GM12875 (cell line): ENCODE results near the gene RXRA.

Experiments used
- H3K4me3 ChIP-seq: one replicate; pipeline ENCODE4 v1.5.1; 2011; ENCODE audit warnings: low read depth, low read length, control low read depth
- TF ChIP-seq, protein P1 (sequence below): IDR thresholded peaks from 2 replicates; pipeline ENCODE4 v1.5.1; 2011; ENCODE audit warnings: low read depth, mild to moderate bottlenecking, control low read depth, inconsistent platforms, low read length, moderate library complexity, borderline replicate concordance; ENCODE audit not compliant: insufficient read depth

Gene RXRA

DNA sequence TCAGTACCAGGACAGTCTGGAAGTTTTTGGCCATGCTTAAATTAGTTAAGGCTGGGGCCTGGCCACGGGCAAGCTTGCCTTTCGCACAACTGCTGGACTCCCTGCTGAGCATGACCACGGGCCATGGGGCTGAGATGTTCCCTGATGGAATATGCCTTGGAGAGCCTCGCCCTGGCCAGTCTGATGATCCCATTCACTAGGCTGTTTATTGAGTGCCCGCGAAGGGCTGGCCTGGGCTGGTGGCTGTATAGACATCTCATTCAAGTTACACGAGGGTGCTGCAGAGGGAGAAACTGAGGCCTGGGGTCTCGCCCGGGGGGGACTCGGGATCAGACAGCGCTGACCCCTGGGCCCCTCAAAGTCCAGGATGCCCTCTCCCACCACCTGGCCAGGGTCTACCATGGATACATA lies 7.8 kb upstream of the RXRA start:
- no peak overlapping the region for H3K4me3 ChIP-seq
- TF ChIP-seq, protein P1, sequence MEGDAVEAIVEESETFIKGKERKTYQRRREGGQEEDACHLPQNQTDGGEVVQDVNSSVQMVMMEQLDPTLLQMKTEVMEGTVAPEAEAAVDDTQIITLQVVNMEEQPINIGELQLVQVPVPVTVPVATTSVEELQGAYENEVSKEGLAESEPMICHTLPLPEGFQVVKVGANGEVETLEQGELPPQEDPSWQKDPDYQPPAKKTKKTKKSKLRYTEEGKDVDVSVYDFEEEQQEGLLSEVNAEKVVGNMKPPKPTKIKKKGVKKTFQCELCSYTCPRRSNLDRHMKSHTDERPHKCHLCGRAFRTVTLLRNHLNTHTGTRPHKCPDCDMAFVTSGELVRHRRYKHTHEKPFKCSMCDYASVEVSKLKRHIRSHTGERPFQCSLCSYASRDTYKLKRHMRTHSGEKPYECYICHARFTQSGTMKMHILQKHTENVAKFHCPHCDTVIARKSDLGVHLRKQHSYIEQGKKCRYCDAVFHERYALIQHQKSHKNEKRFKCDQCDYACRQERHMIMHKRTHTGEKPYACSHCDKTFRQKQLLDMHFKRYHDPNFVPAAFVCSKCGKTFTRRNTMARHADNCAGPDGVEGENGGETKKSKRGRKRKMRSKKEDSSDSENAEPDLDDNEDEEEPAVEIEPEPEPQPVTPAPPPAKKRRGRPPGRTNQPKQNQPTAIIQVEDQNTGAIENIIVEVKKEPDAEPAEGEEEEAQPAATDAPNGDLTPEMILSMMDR = no peak

DNA sequence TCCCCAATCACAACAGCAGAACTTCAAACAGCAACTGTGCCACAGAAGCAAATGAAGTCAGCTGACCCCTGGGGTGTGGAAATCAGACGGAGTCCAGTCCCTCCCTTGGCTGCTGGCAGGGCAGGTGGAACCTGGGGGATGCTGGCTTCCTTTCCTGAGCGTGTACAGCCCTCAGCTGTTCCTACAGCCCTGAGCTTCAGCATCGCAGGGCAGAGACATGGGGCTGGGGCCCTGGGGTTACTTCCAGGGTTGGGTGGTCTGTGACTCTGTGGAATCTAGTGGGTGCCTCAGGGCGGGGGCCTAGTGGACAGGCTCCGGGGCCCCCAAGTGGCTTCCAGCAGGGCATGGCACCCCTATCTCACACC lies 7.3 kb upstream of the RXRA start:
- H3K4me3 ChIP-seq = no peak overlapping the region

DNA sequence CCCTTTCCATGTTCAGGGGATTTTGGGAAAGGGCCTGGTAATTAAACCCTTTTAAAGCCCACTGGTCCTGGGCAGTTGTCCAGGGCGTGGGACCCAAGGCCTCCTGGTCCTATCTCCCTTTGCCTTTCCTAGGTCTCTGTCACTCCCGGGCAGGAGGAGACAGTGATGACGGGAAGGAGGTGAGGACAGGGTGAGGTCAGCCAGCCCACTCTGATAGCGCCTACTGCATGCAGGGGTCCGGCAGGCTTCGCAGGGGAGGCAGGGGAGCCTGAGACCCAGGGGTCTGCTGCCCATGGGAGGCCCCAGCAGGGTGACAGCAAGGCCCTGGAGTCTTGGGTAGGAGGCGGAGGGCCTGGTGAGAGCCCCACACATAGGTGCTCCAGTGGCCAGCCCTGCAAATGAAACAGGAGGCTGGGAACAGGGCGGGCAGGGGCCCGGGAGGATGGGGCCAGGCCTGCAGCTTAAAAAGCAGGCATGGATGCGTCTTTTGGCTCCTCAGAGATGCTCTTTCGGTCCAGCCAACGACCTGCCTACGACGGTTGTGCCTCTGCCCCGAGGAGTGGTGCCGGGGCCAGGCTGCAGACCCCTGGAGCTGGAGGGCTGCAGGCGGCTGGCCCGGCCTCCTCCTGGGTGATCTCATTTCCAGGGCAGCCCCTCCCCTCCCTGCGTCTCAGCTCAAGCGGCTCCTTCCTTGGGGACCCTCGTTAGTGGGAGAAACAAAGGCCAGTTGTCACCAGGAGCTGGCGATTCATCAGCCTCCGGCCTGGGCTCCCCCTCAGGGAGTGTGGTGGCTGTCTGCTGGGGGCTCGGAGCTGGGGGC lies 6.7 kb upstream of the RXRA start:
- H3K4me3 ChIP-seq = no peak overlapping the region
- TF ChIP-seq, protein P1 = no peak

More for the DNA sequence above, 7.3 kb upstream of the RXRA start:
- TF ChIP-seq, protein P1 = no peak

DNA sequence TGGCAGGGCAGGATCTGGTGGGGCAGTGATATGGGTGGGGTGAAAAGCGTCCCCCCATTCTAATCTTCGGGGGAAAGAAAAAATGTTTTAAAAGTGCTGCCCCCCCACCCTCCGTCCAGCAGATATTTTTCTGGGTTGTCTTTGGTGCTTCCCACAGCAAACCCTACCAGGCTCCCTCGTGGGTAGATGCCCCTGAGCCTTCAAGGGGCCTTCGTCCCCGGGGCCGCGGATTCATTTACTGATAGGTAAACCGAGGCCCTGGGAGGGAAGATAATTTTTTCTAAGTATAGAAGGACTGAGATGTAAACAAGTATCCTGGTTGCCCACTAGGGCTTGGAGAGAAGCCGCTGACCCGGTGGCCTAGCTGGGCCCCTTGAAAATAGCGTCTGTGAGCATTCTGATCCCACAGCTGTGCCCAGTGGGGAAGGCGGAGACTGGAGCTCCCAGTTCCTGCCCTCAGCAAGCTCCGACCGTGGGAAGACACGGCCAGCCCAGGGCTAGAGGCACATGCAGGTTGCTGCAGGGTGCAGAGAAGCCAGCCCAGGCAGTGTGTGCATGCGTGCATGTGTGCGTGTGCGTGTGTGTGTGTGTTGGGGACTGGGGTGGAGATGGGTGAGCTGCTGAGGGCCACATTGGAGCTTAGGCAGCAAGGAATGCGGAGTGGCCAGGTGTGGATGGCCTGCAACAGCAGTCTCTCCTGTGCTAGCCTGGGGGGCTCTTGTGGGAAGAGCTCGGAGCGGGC lies 6.0 kb upstream of the RXRA start:
- TF ChIP-seq, protein P1 = no peak
- no peak overlapping the region for H3K4me3 ChIP-seq

DNA sequence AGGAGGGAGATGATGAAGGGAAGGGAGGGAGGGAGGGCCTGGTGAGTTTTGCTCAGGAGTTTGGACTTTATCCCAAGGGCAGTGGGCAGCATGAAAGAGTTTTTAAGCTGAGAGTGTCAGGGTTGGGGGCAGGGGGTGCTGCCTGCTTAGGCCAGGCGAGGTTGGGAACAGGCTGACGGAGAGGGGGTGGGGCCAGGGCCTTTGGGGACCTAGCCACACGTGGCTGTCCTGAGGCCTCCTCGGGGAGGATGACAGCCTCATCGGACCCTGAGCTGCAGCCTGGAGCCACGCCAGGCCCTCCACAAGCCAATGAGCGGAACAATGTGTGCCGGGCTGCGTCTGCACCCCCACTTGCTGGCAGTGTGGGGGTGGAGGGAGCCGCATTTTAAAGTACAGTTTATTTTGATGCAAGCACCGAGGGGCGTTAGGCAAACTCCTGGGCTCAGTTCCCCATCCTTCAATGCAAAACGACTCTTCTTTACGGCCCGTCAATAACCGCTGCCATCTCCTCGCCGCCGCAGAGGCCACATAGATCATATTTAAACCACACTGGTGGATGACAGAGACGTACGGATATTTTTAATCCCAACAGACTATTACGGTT lies 5.3 kb upstream of the RXRA start:
- no peak overlapping the region for H3K4me3 ChIP-seq
- TF ChIP-seq, protein P1 = no peak

DNA sequence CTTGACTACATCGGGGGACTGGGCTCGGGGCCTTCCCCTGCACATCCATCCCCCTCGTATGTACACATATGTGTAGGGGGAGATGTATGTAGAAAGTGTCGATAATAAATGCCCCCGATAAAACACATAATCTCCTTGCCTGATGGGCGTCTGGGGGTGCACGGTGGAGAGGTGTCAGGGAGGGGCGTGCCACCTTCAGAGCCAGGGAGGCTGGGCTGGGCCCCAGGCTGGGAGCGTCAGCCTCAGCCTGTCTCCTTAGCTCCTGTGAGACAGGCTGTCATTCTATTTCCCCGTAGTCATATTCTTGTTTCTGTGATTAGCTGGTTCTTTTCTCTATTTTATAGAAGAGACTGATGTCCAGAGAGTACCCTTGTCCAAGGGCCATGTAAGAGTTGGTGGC lies 4.7 kb upstream of the RXRA start:
- no peak overlapping the region for H3K4me3 ChIP-seq
- TF ChIP-seq, protein P1 = no peak
